Mesodermal cell (in vitro differentiated cells): ENCODE measurements around the gene MYO15A.

ENCODE experiments used
- H3K27ac ChIP-seq: 2 replicates; pipeline ENCODE4 v1.7.0; 2013; ENCODE audit warnings: mild to moderate bottlenecking, low read depth, low read length, moderate library complexity; ENCODE audit not compliant: severe bottlenecking
- H3K36me3 ChIP-seq: 2 replicates; pipeline ENCODE4 v1.7.1; 2013; ENCODE audit warnings: mild to moderate bottlenecking, low read length, moderate library complexity; ENCODE audit not compliant: control insufficient read depth, insufficient read depth
- H3K4me1 ChIP-seq: one replicate; pipeline ENCODE4 v1.7.1; 2013; ENCODE audit warnings: mild to moderate bottlenecking, low read length; ENCODE audit not compliant: insufficient read depth, control insufficient read depth, poor library complexity, severe bottlenecking
- H3K4me3 ChIP-seq: 2 replicates; pipeline ENCODE4 v1.7.0; 2013; ENCODE audit warnings: low read length, control low read depth, mild to moderate bottlenecking; ENCODE audit not compliant: insufficient read depth, poor library complexity, severe bottlenecking; ENCODE audit errors: extremely low read depth
- H3K9me3 ChIP-seq: 2 replicates; pipeline ENCODE4 v1.7.1; 2013; ENCODE audit warnings: mild to moderate bottlenecking, low read length, moderate library complexity; ENCODE audit not compliant: control insufficient read depth
- WGBS, 2 experiments: methylation state at CpG; one replicate each; pipeline ENCODE4 v1.1.5; 2013; ENCODE audit warnings: missing lambda C conversion rate in 2 of 2; ENCODE audit not compliant: insufficient coverage in 2 of 2; 5-methylcytosine and 5-hydroxymethylcytosine counted together

MYO15A gene

GRCh38 chr17:18185832-18186626 lies 77.5 kb downstream of the MYO15A start:
- Histone ChIP-seq H3K4me1 (peaks cover 21% of the 10 kb centered on the region), H3K9me3 (no peaks in the 10 kb centered on the region), H3K4me3 (peak overlapping the region; percentile 80), H3K27ac (no peak overlapping the region), H3K36me3 (peaks cover 56% of the 10 kb centered on the region)
- WGBS, 2 experiments, result 63 to 87% methylated on average over 3 to 4 of the region's 10 CpGs

GRCh38 chr17:18186627-18186982 lies 78.0 kb downstream of the MYO15A start:
- Histone ChIP-seq H3K27ac (no peak overlapping the region), H3K4me3 (peak overlapping the region; percentile 80), H3K4me1 (peaks cover 21% of the 10 kb centered on the region), H3K9me3 (no peaks in the 10 kb centered on the region), H3K36me3 (peaks cover 61% of the 10 kb centered on the region)
- 86% methylated on average over 1 of the region's 1 CpG; no CpG with 5 or more reads in 1 of the 2 experiments for WGBS, 2 experiments

GRCh38 chr17:18187226-18187625 lies 78.7 kb downstream of the MYO15A start:
- Histone ChIP-seq H3K27ac (no peak overlapping the region), H3K36me3 (peaks cover 68% of the 10 kb centered on the region), H3K9me3 (no peaks in the 10 kb centered on the region), H3K4me1 (peaks cover 21% of the 10 kb centered on the region), H3K4me3 (peak overlapping the region; percentile 80)
- WGBS, 2 experiments, result 86 to 90% methylated on average over 1 to 2 of the region's 2 CpGs

GRCh38 chr17:18187821-18188761 lies 79.5 kb downstream of the MYO15A start:
- Histone ChIP-seq H3K4me3 (no peak overlapping the region), H3K9me3 (no peaks in the 10 kb centered on the region), H3K4me1 (peaks cover 21% of the 10 kb centered on the region), H3K36me3 (peaks cover 76% of the 10 kb centered on the region), H3K27ac (no peak overlapping the region)
- 95 to 96% methylated on average over 6 to 8 of the region's 9 CpGs for WGBS, 2 experiments

- WGBS, 2 experiments, result 100% methylated on average over 2 of the region's 3 CpGs
- no peak overlapping the region for H3K4me3 ChIP-seq
Measured at GRCh38 chr17:18190628-18191235, 82.2 kb downstream of the MYO15A start.

GRCh38 chr17:18191236-18191667 lies 82.7 kb downstream of the MYO15A start:
- no peak overlapping the region for H3K4me3 ChIP-seq
- 81 to 100% methylated on average over 2 to 3 of the region's 3 CpGs for WGBS, 2 experiments
- H3K4me1 ChIP-seq, result peaks cover 15% of the 10 kb centered on the region
- H3K36me3 ChIP-seq, result peaks cover 97% of the 10 kb centered on the region
- H3K27ac ChIP-seq, result no peak overlapping the region
- no peaks in the 10 kb centered on the region for H3K9me3 ChIP-seq

More at GRCh38 chr17:18190628-18191235, 82.2 kb downstream of the MYO15A start:
- peaks cover 97% of the 10 kb centered on the region for H3K36me3 ChIP-seq
- no peak overlapping the region for H3K27ac ChIP-seq
- H3K4me1 ChIP-seq, result peaks cover 20% of the 10 kb centered on the region
- H3K9me3 ChIP-seq, result no peaks in the 10 kb centered on the region

GRCh38 chr17:18191967-18192366 lies 83.4 kb downstream of the MYO15A start:
- Histone ChIP-seq H3K4me3 (no peak overlapping the region), H3K36me3 (peaks cover 98% of the 10 kb centered on the region), H3K27ac (no peak overlapping the region), H3K9me3 (no peaks in the 10 kb centered on the region), H3K4me1 (peaks cover 12% of the 10 kb centered on the region)
- WGBS, 2 experiments, result 80% methylated on average over 1 of the region's 2 CpGs; no CpG with 5 or more reads in 1 of the 2 experiments

GRCh38 chr17:18194394-18194793 lies 85.8 kb downstream of the MYO15A start:
- no peaks in the 10 kb centered on the region for H3K4me1 ChIP-seq
- peaks cover 98% of the 10 kb centered on the region for H3K36me3 ChIP-seq
- WGBS, 2 experiments, result 100% methylated on average over 2 of the region's 4 CpGs; no CpG with 5 or more reads in 1 of the 2 experiments
- no peak overlapping the region for H3K27ac ChIP-seq
- no peaks in the 10 kb centered on the region for H3K9me3 ChIP-seq
- no peak overlapping the region for H3K4me3 ChIP-seq

- H3K4me1 ChIP-seq, result no peaks in the 10 kb centered on the region
- H3K4me3 ChIP-seq, result no peak overlapping the region
- WGBS, 2 experiments, result 98 to 100% methylated on average over 3 to 4 of the region's 4 CpGs
- H3K27ac ChIP-seq, result no peak overlapping the region
- H3K9me3 ChIP-seq, result no peaks in the 10 kb centered on the region
- peaks cover 96% of the 10 kb centered on the region for H3K36me3 ChIP-seq
Measured at GRCh38 chr17:18194804-18195203, 86.2 kb downstream of the MYO15A start.

- H3K9me3 ChIP-seq, result no peaks in the 10 kb centered on the region
- H3K4me3 ChIP-seq, result no peak overlapping the region
- 86 to 100% methylated on average over 1 of the region's 5 CpGs for WGBS, 2 experiments
- no peaks in the 10 kb centered on the region for H3K4me1 ChIP-seq
- peaks cover 95% of the 10 kb centered on the region for H3K36me3 ChIP-seq
- no peak overlapping the region for H3K27ac ChIP-seq
Measured at GRCh38 chr17:18195246-18195645, 86.7 kb downstream of the MYO15A start.
